ENCODE measurements around the gene RPS17.

The RPS17 gene

GRCh38 chr15:82556315-82557035, 16.2 kb upstream of the RPS17 start:
- no peak overlapping the region for H3K27ac ChIP-seq
- no peak for TF ChIP-seq CTCF (conservative IDR thresholded peaks at IDR 0.05)

GRCh38 chr15:82554849-82555248, 14.6 kb upstream of the RPS17 start:
- H3K27ac ChIP-seq, result no peak overlapping the region
- no peak for TF ChIP-seq CTCF (conservative IDR thresholded peaks at IDR 0.05)

GRCh38 chr15:82554351-82554750, 14.1 kb upstream of the RPS17 start:
- TF ChIP-seq CTCF (conservative IDR thresholded peaks at IDR 0.05), result no peak
- H3K27ac ChIP-seq, result no peak overlapping the region

- H3K27ac ChIP-seq, result no peak overlapping the region
- TF ChIP-seq CTCF (conservative IDR thresholded peaks at IDR 0.05), result no peak
Observed at GRCh38 chr15:82553846-82554245, 13.6 kb upstream of the RPS17 start.

- no peak for TF ChIP-seq CTCF (conservative IDR thresholded peaks at IDR 0.05)
Observed at GRCh38 chr15:82552861-82553260, 12.6 kb upstream of the RPS17 start.

GRCh38 chr15:82551646-82552247, 11.5 kb upstream of the RPS17 start:
- H3K27ac ChIP-seq, result no peak overlapping the region
- TF ChIP-seq CTCF (conservative IDR thresholded peaks at IDR 0.05), result no peak

More at GRCh38 chr15:82552861-82553260, 12.6 kb upstream of the RPS17 start:
- H3K27ac ChIP-seq, result no peak overlapping the region

- H3K27ac ChIP-seq, result no peak overlapping the region
- no peak for TF ChIP-seq CTCF (conservative IDR thresholded peaks at IDR 0.05)
Observed at GRCh38 chr15:82549199-82549665, 9.0 kb upstream of the RPS17 start.

Data from VCaP (cell line).